ENCODE data around the gene TMEM167A. TPM values are rescaled to one million over a fixed set of nuclear protein-coding genes. Genes with fewer than 3 reads are reported as not detected.

Gene TMEM167A
- total RNA-seq, 6 experiments from 2014 or later, result 125 to 164 (median 141) TPM

DNA sequence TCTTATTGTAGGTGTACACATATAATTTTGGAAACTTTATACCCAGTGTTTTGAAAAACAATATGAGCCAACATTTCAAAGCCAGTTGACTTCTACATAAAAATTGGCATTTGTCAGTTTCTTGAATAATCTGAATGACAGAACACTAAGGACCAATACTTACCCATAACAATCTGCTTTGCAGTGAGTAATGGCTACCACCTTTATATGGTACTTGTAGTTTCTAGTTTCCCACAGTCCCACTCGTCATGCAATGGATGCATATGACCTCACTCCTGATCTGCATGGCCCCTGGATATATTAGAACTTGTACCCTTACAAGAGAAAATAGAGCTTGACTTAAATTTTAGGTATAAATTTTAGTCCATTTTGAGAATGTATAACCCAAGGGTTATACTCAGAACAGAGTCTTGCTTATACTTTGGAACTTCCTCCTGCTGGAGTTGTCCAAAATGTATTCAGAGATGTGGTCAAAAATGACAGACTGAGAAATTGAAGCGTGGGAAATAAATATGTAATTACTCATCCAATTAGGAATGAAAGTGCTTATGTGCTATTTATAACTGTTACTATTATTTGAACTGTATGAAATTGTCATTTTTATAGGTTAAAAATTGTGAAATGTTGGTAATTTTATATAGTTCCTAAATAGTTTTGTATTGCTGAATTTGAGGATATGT is 19.6 kb upstream of the TMEM167A start:
- Mint-ChIP-seq H3K36me3 (ENCODE audit: low read depth) (peaks cover 21% of the 10 kb centered on the region), H3K27ac (peak overlapping the region; percentile 87), H3K4me1 (ENCODE audit: low read depth) (peaks cover 57% of the 10 kb centered on the region), H3K9me3 (peaks cover 21% of the 10 kb centered on the region), H3K27me3 (ENCODE audit: insufficient read depth) (no peaks in the 10 kb centered on the region), H3K4me3 (peak overlapping the region; percentile 83)
- no peak for TF ChIP-seq CTCF (IDR thresholded peaks at IDR 0.05)
- DNase-seq, result peak; percentile 15

DNA sequence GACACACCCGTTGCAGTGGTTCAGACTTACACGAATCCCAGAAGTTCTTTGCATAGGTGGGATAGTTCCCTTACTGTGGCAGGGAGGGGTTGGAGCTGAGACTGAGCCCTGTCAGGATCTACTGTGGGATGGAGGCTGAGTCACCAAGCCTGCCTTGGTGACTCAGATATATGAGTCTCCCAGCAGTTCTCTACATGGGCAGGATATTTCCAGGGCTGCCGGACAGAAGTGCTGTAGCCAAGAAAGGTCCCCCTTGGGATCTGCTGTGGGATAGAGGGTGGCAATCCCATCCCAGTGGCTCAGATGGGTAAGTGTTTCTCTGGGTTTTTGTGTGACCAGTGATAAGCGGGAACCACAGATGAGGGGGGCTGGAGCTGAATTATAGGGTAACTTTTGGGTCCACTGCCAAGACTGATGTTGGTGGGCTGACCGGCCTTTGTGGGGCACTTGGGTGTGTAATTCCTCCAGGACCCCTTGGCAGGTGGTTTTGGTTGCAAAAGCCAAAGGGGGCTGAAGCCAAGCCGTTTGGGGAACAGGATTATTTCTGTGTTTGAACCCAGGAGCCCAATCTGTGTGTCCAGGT is 18.9 kb upstream of the TMEM167A start:
- peak; percentile 83 for DNase-seq
- Mint-ChIP-seq H3K27me3 (ENCODE audit: insufficient read depth) (no peaks in the 10 kb centered on the region), H3K27ac (peak overlapping the region; percentile 87), H3K4me3 (peak overlapping the region; percentile 83), H3K36me3 (ENCODE audit: low read depth) (peaks cover 21% of the 10 kb centered on the region), H3K4me1 (ENCODE audit: low read depth) (peaks cover 50% of the 10 kb centered on the region), H3K9me3 (peaks cover 21% of the 10 kb centered on the region)
- TF ChIP-seq CTCF (IDR thresholded peaks at IDR 0.05), result no peak

- Mint-ChIP-seq H3K36me3 (ENCODE audit: low read depth) (peaks cover 24% of the 10 kb centered on the region), H3K4me3 (peak overlapping the region; percentile 83), H3K27ac (peak overlapping the region; percentile 87), H3K9me3 (peaks cover 21% of the 10 kb centered on the region), H3K4me1 (ENCODE audit: low read depth) (peaks cover 50% of the 10 kb centered on the region), H3K27me3 (ENCODE audit: insufficient read depth) (no peaks in the 10 kb centered on the region)
- TF ChIP-seq CTCF (IDR thresholded peaks at IDR 0.05), result no peak
- no peak for DNase-seq
Observed at GRCh38 chr5:83095163-83095956, 18.2 kb upstream of the TMEM167A start.

- no peak overlapping the region for H3K4me3 Mint-ChIP-seq
- peaks cover 21% of the 10 kb centered on the region for H3K9me3 Mint-ChIP-seq
- H3K4me1 Mint-ChIP-seq (ENCODE audit: low read depth), result peaks cover 39% of the 10 kb centered on the region
- TF ChIP-seq CTCF (IDR thresholded peaks at IDR 0.05), result no peak
- no peak overlapping the region for H3K27ac Mint-ChIP-seq
- H3K36me3 Mint-ChIP-seq (ENCODE audit: low read depth), result peaks cover 25% of the 10 kb centered on the region
- DNase-seq, result no peak
- H3K27me3 Mint-ChIP-seq (ENCODE audit: insufficient read depth), result no peaks in the 10 kb centered on the region
Observed at GRCh38 chr5:83093692-83094091, 16.5 kb upstream of the TMEM167A start.

GRCh38 chr5:83092619-83093018 is 15.4 kb upstream of the TMEM167A start:
- peaks cover 21% of the 10 kb centered on the region for H3K9me3 Mint-ChIP-seq
- peaks cover 25% of the 10 kb centered on the region for H3K36me3 Mint-ChIP-seq (ENCODE audit: low read depth)
- TF ChIP-seq CTCF (IDR thresholded peaks at IDR 0.05), result no peak
- DNase-seq, result no peak
- H3K4me1 Mint-ChIP-seq (ENCODE audit: low read depth), result peaks cover 28% of the 10 kb centered on the region
- no peak overlapping the region for H3K4me3 Mint-ChIP-seq
- no peaks in the 10 kb centered on the region for H3K27me3 Mint-ChIP-seq (ENCODE audit: insufficient read depth)
- no peak overlapping the region for H3K27ac Mint-ChIP-seq

Measured in HFFc6 (cell line).